Measurements from ENCODE around the gene STYXL1.

DNA sequence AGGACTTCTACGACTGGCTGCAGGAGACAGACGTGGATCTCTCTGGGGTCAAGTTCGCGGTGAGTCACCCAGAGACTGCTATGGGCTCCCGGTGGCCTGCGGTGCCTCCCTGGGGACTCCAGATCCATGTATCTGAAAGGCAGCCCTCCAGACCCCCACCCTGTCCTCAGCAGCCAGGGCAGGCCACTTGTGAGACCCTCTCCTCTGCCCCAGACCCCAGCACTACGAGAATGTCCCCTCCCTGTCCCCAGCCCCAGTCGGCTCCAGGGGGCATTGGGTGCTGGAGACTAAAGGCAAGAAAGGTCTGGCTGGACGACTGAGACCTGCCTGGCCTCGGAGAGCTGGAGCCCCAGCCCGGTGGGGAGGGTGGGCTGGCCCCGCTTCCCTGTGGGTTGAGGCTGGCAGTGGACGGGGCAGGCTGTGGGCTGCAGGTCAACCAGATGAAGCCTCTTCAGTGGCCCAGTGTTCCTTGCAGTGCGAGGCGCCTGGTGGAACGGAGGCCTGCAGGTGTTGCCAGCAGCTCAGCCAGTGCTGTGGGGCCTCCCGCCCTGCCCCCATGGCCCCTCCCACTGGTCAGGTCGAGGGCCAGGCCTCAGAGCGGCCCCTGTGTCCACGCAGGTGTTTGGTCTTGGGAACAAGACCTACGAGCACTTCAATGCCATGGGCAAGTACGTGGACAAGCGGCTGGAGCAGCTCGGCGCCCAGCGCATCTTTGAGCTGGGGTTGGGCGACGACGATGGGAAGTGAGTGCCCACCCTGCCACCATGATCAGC, 67.2 kb downstream of the STYXL1 start:
- TF ChIP-seq, protein P1, sequence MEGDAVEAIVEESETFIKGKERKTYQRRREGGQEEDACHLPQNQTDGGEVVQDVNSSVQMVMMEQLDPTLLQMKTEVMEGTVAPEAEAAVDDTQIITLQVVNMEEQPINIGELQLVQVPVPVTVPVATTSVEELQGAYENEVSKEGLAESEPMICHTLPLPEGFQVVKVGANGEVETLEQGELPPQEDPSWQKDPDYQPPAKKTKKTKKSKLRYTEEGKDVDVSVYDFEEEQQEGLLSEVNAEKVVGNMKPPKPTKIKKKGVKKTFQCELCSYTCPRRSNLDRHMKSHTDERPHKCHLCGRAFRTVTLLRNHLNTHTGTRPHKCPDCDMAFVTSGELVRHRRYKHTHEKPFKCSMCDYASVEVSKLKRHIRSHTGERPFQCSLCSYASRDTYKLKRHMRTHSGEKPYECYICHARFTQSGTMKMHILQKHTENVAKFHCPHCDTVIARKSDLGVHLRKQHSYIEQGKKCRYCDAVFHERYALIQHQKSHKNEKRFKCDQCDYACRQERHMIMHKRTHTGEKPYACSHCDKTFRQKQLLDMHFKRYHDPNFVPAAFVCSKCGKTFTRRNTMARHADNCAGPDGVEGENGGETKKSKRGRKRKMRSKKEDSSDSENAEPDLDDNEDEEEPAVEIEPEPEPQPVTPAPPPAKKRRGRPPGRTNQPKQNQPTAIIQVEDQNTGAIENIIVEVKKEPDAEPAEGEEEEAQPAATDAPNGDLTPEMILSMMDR (conservative IDR thresholded peaks at IDR 0.05 in 1 of 2, IDR thresholded peaks at IDR 0.05 in 1 of 2; ENCODE audit: extremely low read depth in 1 of 2, insufficient read depth in 1 of 2, low read depth in 1 of 2, low read length in 2 of 2): no peak
- TF ChIP-seq EZH2 (IDR thresholded peaks at IDR 0.05; ENCODE audit: borderline replicate concordance, low read length): no peak

Measured in mammary epithelial cell (primary cell).